Measurements from ENCODE around the gene ARMH3.

DNA sequence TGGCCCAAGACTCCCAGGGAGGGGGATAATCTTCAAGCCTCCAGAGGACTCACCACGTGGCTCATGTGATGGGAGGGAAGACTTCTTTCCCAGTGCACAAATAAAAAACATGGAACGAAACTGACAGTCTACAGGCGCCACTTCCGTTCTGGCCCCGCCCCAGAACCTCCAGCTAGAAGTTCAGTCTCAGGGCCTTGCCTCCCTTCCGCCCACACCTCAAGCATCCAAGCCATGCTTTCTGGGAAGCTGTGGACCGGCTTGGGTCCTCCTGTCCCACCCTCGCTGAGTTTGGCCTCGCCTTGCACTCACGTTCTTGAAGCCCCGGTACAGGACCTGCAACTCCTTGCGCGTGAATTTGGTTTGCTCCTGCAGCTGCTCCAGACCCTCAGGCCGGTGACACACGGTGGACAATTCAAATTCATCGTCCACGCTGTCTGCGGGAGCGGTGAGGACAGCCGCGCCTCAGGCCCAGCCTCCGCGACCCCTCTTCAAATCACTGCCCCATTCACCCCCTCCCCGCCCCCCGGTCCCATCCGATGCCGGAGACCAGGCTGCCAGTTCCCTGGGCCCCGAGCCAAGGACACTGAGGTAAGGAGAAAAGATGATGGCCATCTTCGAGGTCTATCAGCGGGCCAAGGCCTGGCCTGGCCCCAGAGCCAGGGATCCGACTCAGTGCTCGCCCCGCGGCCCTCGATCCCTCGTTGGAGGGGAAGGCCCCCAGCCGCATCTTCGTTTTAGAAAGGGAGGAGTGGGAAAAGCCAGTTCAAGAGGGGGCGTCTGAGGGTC lies 227.0 kb downstream of the ARMH3 start:
- TF ChIP-seq, protein P1, sequence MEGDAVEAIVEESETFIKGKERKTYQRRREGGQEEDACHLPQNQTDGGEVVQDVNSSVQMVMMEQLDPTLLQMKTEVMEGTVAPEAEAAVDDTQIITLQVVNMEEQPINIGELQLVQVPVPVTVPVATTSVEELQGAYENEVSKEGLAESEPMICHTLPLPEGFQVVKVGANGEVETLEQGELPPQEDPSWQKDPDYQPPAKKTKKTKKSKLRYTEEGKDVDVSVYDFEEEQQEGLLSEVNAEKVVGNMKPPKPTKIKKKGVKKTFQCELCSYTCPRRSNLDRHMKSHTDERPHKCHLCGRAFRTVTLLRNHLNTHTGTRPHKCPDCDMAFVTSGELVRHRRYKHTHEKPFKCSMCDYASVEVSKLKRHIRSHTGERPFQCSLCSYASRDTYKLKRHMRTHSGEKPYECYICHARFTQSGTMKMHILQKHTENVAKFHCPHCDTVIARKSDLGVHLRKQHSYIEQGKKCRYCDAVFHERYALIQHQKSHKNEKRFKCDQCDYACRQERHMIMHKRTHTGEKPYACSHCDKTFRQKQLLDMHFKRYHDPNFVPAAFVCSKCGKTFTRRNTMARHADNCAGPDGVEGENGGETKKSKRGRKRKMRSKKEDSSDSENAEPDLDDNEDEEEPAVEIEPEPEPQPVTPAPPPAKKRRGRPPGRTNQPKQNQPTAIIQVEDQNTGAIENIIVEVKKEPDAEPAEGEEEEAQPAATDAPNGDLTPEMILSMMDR (IDR thresholded peaks at IDR 0.05 in 2 of 3, conservative IDR thresholded peaks at IDR 0.05 in 1 of 3; ENCODE audit: control insufficient read depth in 2 of 3, extremely low read depth in 1 of 3, insufficient read depth in 1 of 3, low read depth in 3 of 3, low read length in 3 of 3): no peak
- TF ChIP-seq JUND (IDR thresholded peaks at IDR 0.05; ENCODE audit: low read depth, low read length): no peak
- no peak for TF ChIP-seq HDAC2 (IDR thresholded peaks at IDR 0.05)
- TF ChIP-seq SP1 (IDR thresholded peaks at IDR 0.05; ENCODE audit: low read depth, low read length): no peak
- no peak for TF ChIP-seq ZSCAN29 (IDR thresholded peaks at IDR 0.05)
